ENCODE results near the gene PP2D1.

- peak; percentile 68 for TF ChIP-seq CTCF (conservative IDR thresholded peaks at IDR 0.05; ENCODE audit: low read depth, low read length)
- TF ChIP-seq EZH2phosphoT487 (IDR thresholded peaks at IDR 0.05; ENCODE audit: borderline replicate concordance, low read length) = no peak
- no peak for TF ChIP-seq EZH2 (IDR thresholded peaks at IDR 0.05; ENCODE audit: low read length, unreplicated experiment)
Measured at GRCh38 chr3:20039765-20040547, 27.9 kb upstream of the PP2D1 start, which contains the start of gene KAT2B.

Data from PC-3 (cell line).